Panc1 (cell line): ENCODE measurements around the gene GBE1.

ENCODE experiments used
- POLR2AphosphoS5 ChIP-seq: IDR thresholded peaks from 2 replicates; pipeline ENCODE4 v1.6.1; 2012; ENCODE audit warnings: mild to moderate bottlenecking, low read depth, low read length, moderate library complexity
- SIN3A ChIP-seq: IDR thresholded peaks from 2 replicates; pipeline ENCODE4 v1.6.1; 2012; ENCODE audit warnings: low read depth, mild to moderate bottlenecking, low read length, moderate library complexity, borderline replicate concordance; ENCODE audit not compliant: insufficient read depth
- TCF7L2 ChIP-seq: IDR thresholded peaks from 2 replicates; pipeline ENCODE4 v1.6.1; 2011; ENCODE audit warnings: mild to moderate bottlenecking, low read depth, low read length, inconsistent platforms
- TF ChIP-seq, protein P1 (sequence below): fragments of 450-650 bp; IDR thresholded peaks from 2 replicates; pipeline ENCODE4 v1.5.1; 2017; ENCODE audit warnings: mild to moderate bottlenecking

DNA sequence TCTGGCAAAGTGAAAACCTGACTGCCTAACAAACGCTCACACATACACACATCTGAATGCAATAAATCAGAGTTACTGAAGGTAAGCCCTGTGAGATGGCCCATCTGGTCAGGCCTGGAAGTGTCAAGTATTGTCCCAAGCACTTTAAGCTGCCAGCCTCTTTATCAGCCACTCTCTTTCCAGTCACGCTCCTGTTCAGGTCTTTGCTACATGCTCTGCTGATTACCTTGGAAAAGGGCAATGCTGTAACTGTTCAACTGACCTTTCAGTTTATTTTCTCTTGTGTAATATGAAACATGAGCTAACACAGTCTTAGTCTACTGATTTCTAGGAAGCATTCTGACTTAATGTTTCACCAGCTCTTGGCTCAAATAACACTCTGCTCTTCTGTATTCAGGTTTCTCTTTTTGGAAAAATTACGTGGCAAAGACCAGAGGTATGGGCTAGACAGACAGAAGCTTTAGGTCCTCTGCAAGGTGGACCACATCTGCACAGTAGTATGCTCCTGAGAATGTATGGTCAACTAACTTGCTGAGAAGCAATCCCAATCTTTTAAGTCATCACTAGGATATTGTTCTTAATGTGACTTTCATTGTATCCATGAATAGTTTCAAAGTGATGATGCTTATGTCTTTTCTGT lies 44.5 kb downstream of the GBE1 start:
- TF ChIP-seq SIN3A (no peak), POLR2AphosphoS5 (no peak), TCF7L2 (no peak)
- TF ChIP-seq, protein P1, sequence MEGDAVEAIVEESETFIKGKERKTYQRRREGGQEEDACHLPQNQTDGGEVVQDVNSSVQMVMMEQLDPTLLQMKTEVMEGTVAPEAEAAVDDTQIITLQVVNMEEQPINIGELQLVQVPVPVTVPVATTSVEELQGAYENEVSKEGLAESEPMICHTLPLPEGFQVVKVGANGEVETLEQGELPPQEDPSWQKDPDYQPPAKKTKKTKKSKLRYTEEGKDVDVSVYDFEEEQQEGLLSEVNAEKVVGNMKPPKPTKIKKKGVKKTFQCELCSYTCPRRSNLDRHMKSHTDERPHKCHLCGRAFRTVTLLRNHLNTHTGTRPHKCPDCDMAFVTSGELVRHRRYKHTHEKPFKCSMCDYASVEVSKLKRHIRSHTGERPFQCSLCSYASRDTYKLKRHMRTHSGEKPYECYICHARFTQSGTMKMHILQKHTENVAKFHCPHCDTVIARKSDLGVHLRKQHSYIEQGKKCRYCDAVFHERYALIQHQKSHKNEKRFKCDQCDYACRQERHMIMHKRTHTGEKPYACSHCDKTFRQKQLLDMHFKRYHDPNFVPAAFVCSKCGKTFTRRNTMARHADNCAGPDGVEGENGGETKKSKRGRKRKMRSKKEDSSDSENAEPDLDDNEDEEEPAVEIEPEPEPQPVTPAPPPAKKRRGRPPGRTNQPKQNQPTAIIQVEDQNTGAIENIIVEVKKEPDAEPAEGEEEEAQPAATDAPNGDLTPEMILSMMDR: no peak
